HEK293 (cell line): ENCODE results near the gene HSD17B4.
"Not testable (repeated sequence)": the region's sequence is repeated elsewhere in the genome, so short reads cannot be mapped to it uniquely, and the experiment has no call there.

Source experiments
- CTCF ChIP-seq: fragments of 450-650 bp; formaldehyde crosslinking; IDR thresholded peaks from 2 replicates; pipeline ENCODE4 v1.5.1; 2016; ENCODE audit warnings: missing biosample characterization, missing genetic modification characterization
- GLI4 ChIP-seq: fragments of 450-650 bp; formaldehyde crosslinking; IDR thresholded peaks from 2 replicates; pipeline ENCODE4 v1.5.1; 2016; ENCODE audit warnings: missing biosample characterization, missing genetic modification characterization
- IKZF3 ChIP-seq: fragments of 450-650 bp; IDR thresholded peaks from 2 replicates; pipeline ENCODE4 v1.5.0; 2018; ENCODE audit warnings: missing biosample characterization, mild to moderate bottlenecking, missing genetic modification characterization, moderate library complexity
- KLF1 ChIP-seq: fragments of 450-650 bp; formaldehyde crosslinking; IDR thresholded peaks from 2 replicates; pipeline ENCODE4 v1.5.1; 2016; ENCODE audit warnings: missing biosample characterization, missing genetic modification characterization
- MYNN ChIP-seq: fragments of 450-650 bp; formaldehyde crosslinking; IDR thresholded peaks from 2 replicates; pipeline ENCODE4 v1.5.1; 2016; ENCODE audit warnings: missing biosample characterization, missing genetic modification characterization, borderline replicate concordance
- SP7 ChIP-seq: fragments of 450-650 bp; formaldehyde crosslinking; IDR thresholded peaks from 2 replicates; pipeline ENCODE4 v1.5.1; 2016; ENCODE audit warnings: missing biosample characterization, missing genetic modification characterization
- ZEB2 ChIP-seq: fragments of 450-650 bp; formaldehyde crosslinking; IDR thresholded peaks from 2 replicates; pipeline ENCODE4 v1.5.1; 2016; ENCODE audit warnings: missing biosample characterization, missing genetic modification characterization
- ZNF174 ChIP-seq: fragments of 450-650 bp; formaldehyde crosslinking; IDR thresholded peaks from 2 replicates; pipeline ENCODE4 v1.5.0; 2017; ENCODE audit warnings: missing biosample characterization, mild to moderate bottlenecking, missing genetic modification characterization
- ZNF223 ChIP-seq: fragments of 450-650 bp; formaldehyde crosslinking; IDR thresholded peaks from 2 replicates; pipeline ENCODE4 v1.5.1; 2016; ENCODE audit warnings: missing biosample characterization, missing genetic modification characterization
- ZNF23 ChIP-seq: fragments of 450-650 bp; formaldehyde crosslinking; IDR thresholded peaks from 2 replicates; pipeline ENCODE4 v1.5.1; 2016; ENCODE audit warnings: missing biosample characterization, missing genetic modification characterization, borderline replicate concordance
- ZNF280D ChIP-seq: fragments of 450-650 bp; formaldehyde crosslinking; IDR thresholded peaks from 2 replicates; pipeline ENCODE4 v1.5.1; 2016; ENCODE audit warnings: missing biosample characterization, missing genetic modification characterization
- ZNF580 ChIP-seq: fragments of 450-650 bp; formaldehyde crosslinking; IDR thresholded peaks from 2 replicates; pipeline ENCODE4 v1.5.1; 2016; ENCODE audit warnings: missing biosample characterization, missing genetic modification characterization
- ZNF747 ChIP-seq: fragments of 450-650 bp; formaldehyde crosslinking; IDR thresholded peaks from 2 replicates; pipeline ENCODE4 v1.5.1; 2016; ENCODE audit warnings: missing biosample characterization, missing genetic modification characterization

- TF ChIP-seq CTCF; KLF1 (tag by site-specific recombination); ZNF174 (tag by site-specific recombination); ZNF280D (tag by site-specific recombination); SP7 (tag by site-specific recombination); IKZF3 (tag by site-specific recombination); ZNF23 (tag by site-specific recombination); ZNF747 (tag by site-specific recombination); MYNN (tag by site-specific recombination); ZEB2 (tag by site-specific recombination); ZNF580 (tag by site-specific recombination); ZNF223; GLI4 (tag by site-specific recombination): not testable (repeated sequence)
These were observed 23.7 kb upstream of the HSD17B4 start for GRCh38 chr5:119428574-119428973.
